ENCODE data around the gene SCAP. TPM values are rescaled to one million over a fixed set of nuclear protein-coding genes. Genes with fewer than 3 reads are reported as not detected.

SCAP gene
- total RNA-seq, 1 donor from 2014 or later, result 91.4 TPM

GRCh38 chr3:47432673-47433072 is 43.1 kb downstream of the SCAP start:
- no peak for DNase-seq (ENCODE audit: low read depth)

- DNase-seq (ENCODE audit: low read depth), result no peak
These were observed 44.5 kb downstream of the SCAP start for GRCh38 chr3:47431225-47431624.

GRCh38 chr3:47430606-47431005 is 45.1 kb downstream of the SCAP start:
- no peak for DNase-seq (ENCODE audit: low read depth)

GRCh38 chr3:47429476-47430270 is 46.1 kb downstream of the SCAP start:
- no peak for DNase-seq (ENCODE audit: low read depth)

GRCh38 chr3:47428662-47429061 is 47.1 kb downstream of the SCAP start:
- DNase-seq (ENCODE audit: low read depth), result no peak

GRCh38 chr3:47427866-47428265 is 47.9 kb downstream of the SCAP start:
- no peak for DNase-seq (ENCODE audit: low read depth)

- DNase-seq (ENCODE audit: low read depth), result no peak
These were observed 49.8 kb downstream of the SCAP start for GRCh38 chr3:47425959-47426358.

GRCh38 chr3:47425383-47425778 is 50.4 kb downstream of the SCAP start:
- DNase-seq (ENCODE audit: low read depth), result no peak

GRCh38 chr3:47424434-47425382 is 51.0 kb downstream of the SCAP start:
- DNase-seq (ENCODE audit: low read depth), result no peak

- no peak for DNase-seq (ENCODE audit: low read depth)
These were observed 52.1 kb downstream of the SCAP start for GRCh38 chr3:47423548-47424145.

GRCh38 chr3:47422743-47423142 is 53.0 kb downstream of the SCAP start:
- DNase-seq (ENCODE audit: low read depth), result no peak

- DNase-seq (ENCODE audit: low read depth), result peak; percentile 18
These were observed 53.7 kb downstream of the SCAP start for GRCh38 chr3:47421741-47422649.

- DNase-seq (ENCODE audit: low read depth), result peak; percentile 80
These were observed 54.9 kb downstream of the SCAP start for GRCh38 chr3:47420511-47421484.

- no peak for DNase-seq (ENCODE audit: low read depth)
These were observed 55.7 kb downstream of the SCAP start for GRCh38 chr3:47420044-47420430.

- no peak for DNase-seq (ENCODE audit: low read depth)
These were observed 56.4 kb downstream of the SCAP start for GRCh38 chr3:47419083-47420043.

- DNase-seq (ENCODE audit: low read depth), result no peak
These were observed 57.3 kb downstream of the SCAP start for GRCh38 chr3:47418167-47419082.

- DNase-seq (ENCODE audit: low read depth), result no peak
These were observed 59.7 kb downstream of the SCAP start for GRCh38 chr3:47416041-47416440.

Measured in renal cortical epithelial cell (primary cell).